Astrocyte (in vitro differentiated cells and primary cell): ENCODE results near the gene NRBF2. TPM values are rescaled to one million over a fixed set of nuclear protein-coding genes. Genes with fewer than 3 reads are reported as not detected.
A peak's percentile ranks its signal among the peaks of the same experiment; 100 is the strongest.

Experiments
- DNase-seq: peaks from one replicate; pipeline ENCODE4 v3.0.0-alpha.2; 2010; ENCODE audit warnings: low read depth
- FAIRE-seq: peaks from 2 replicates; lab custom pipeline; 2011; peaks lifted over from hg19 to GRCh38; lab: Jason Lieb, UNC
- H2AFZ ChIP-seq: 2 replicates; pipeline ENCODE4 v1.6.0; 2012; ENCODE audit warnings: low read depth, low read length, inconsistent platforms
- H3K27ac ChIP-seq: 2 replicates; pipeline ENCODE4 v1.5.1; 2011; ENCODE audit warnings: low read depth, low read length, inconsistent platforms
- H3K27me3 ChIP-seq: 2 replicates; pipeline ENCODE4 v1.6.0; 2011; ENCODE audit warnings: low read length, inconsistent platforms; ENCODE audit not compliant: insufficient read depth
- H3K36me3 ChIP-seq: 2 replicates; pipeline ENCODE4 v1.5.1; 2011; ENCODE audit warnings: low read length, inconsistent platforms; ENCODE audit not compliant: insufficient read depth
- H3K4me1 ChIP-seq: 2 replicates; pipeline ENCODE4 v1.5.1; 2011; ENCODE audit warnings: low read length, inconsistent platforms; ENCODE audit not compliant: insufficient read depth
- H3K4me2 ChIP-seq: 2 replicates; pipeline ENCODE4 v1.6.0; 2012; ENCODE audit warnings: low read length, inconsistent platforms
- H3K4me3 ChIP-seq: 2 replicates; pipeline ENCODE4 v1.5.1; 2011; ENCODE audit warnings: low read depth, mild to moderate bottlenecking, low read length, inconsistent platforms; ENCODE audit not compliant: insufficient read depth
- H3K79me2 ChIP-seq: 2 replicates; pipeline ENCODE4 v1.6.0; 2012; ENCODE audit warnings: mild to moderate bottlenecking, low read length, inconsistent platforms; ENCODE audit not compliant: insufficient read depth
- H3K9ac ChIP-seq: 2 replicates; pipeline ENCODE4 v1.6.0; 2012; ENCODE audit warnings: mild to moderate bottlenecking, low read length, inconsistent platforms
- H3K9me3 ChIP-seq: 2 replicates; pipeline ENCODE4 v1.5.1; 2012; ENCODE audit warnings: low read depth, mild to moderate bottlenecking, low read length, inconsistent platforms; ENCODE audit not compliant: insufficient read depth
- H4K20me1 ChIP-seq: 2 replicates; pipeline ENCODE4 v1.6.0; 2012; ENCODE audit warnings: low read length, inconsistent platforms; ENCODE audit not compliant: insufficient read depth
- H3K27ac Mint-ChIP-seq: one replicate; pipeline ENCODE4 v1.8.0; 2021; ENCODE audit warnings: mild to moderate bottlenecking, mixed read lengths; ENCODE audit not compliant: unreplicated experiment
- H3K27me3 Mint-ChIP-seq: one replicate; pipeline ENCODE4 v1.8.0; 2021; ENCODE audit warnings: low read depth, mixed read lengths; ENCODE audit not compliant: unreplicated experiment
- H3K36me3 Mint-ChIP-seq: one replicate; pipeline ENCODE4 v1.8.0; 2021; ENCODE audit warnings: low read depth, mixed read lengths; ENCODE audit not compliant: unreplicated experiment
- H3K4me1 Mint-ChIP-seq: one replicate; pipeline ENCODE4 v1.8.0; 2021; ENCODE audit warnings: low read depth, mixed read lengths; ENCODE audit not compliant: unreplicated experiment
- H3K4me3 Mint-ChIP-seq: one replicate; pipeline ENCODE4 v1.8.0; 2021; ENCODE audit warnings: mild to moderate bottlenecking, moderate library complexity, mixed read lengths; ENCODE audit not compliant: unreplicated experiment
- H3K9me3 Mint-ChIP-seq: one replicate; pipeline ENCODE4 v1.8.0; 2021; ENCODE audit warnings: mild to moderate bottlenecking, mixed read lengths; ENCODE audit not compliant: unreplicated experiment
- EZH2 ChIP-seq: IDR thresholded peaks from 2 replicates; pipeline ENCODE4 v1.6.1; 2012; ENCODE audit warnings: mild to moderate bottlenecking, low read length, inconsistent platforms; ENCODE audit not compliant: insufficient read depth
- total RNA-seq: library from RNA; stranded (reverse); gene quantifications from 2 replicates; pipeline ENCODE4 v1.2.1, GENCODE V29; 2021
- TF ChIP-seq, protein P1 (sequence below): IDR thresholded peaks from 2 replicates; pipeline ENCODE4 v1.5.1; 2011; ENCODE audit warnings: low read depth, mild to moderate bottlenecking, inconsistent platforms, low read length, moderate library complexity; ENCODE audit not compliant: insufficient read depth

The NRBF2 gene
- total RNA-seq, 1 donor from 2014 or later, result 55.4 TPM

DNA sequence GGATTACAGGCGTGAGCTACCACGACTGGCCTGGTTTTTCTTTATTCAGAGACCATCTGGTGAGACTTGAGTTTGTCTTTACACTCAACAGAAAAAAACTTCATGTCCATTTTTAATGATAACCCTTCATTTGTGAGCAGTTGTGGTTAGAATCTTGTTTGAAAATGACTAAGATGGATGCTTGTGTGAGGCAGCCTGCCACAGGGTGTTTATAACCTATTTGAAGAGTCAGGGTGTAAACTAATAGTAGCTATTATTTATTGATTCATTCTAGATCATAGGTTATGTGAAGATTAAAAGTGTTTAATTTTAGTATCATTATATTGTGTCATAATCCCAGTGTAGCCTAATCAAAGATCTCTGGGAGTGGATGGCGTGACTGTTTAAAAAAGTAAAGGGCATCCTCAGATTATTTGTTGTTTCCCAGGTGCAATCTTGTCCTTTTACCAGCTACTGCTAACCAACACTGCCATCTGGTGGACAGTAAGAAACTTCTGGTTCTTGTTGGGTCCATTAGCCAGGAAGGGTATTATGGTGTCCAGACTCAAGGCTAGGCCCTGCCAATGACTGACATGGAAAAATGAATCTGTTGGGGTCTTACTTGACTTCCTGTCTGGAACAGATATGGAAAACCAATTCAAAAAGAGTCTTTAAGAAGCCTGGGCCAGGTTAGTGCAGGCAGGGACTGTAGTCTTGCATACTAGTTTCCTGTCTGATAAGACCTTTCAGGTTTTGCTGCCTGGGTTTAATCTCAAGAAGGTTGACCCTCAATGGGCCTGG, 24.9 kb downstream of the NRBF2 start:
- no peaks in the 10 kb centered on the region for H3K27me3 Mint-ChIP-seq
- H3K27ac Mint-ChIP-seq, result no peak overlapping the region
- H3K36me3 ChIP-seq, result peaks cover 6% of the 10 kb centered on the region
- no peak for TF ChIP-seq EZH2
- TF ChIP-seq, protein P1, sequence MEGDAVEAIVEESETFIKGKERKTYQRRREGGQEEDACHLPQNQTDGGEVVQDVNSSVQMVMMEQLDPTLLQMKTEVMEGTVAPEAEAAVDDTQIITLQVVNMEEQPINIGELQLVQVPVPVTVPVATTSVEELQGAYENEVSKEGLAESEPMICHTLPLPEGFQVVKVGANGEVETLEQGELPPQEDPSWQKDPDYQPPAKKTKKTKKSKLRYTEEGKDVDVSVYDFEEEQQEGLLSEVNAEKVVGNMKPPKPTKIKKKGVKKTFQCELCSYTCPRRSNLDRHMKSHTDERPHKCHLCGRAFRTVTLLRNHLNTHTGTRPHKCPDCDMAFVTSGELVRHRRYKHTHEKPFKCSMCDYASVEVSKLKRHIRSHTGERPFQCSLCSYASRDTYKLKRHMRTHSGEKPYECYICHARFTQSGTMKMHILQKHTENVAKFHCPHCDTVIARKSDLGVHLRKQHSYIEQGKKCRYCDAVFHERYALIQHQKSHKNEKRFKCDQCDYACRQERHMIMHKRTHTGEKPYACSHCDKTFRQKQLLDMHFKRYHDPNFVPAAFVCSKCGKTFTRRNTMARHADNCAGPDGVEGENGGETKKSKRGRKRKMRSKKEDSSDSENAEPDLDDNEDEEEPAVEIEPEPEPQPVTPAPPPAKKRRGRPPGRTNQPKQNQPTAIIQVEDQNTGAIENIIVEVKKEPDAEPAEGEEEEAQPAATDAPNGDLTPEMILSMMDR, result peak; percentile 90
- H3K4me1 Mint-ChIP-seq, result peaks cover 21% of the 10 kb centered on the region
- H2AFZ ChIP-seq, result no peak overlapping the region
- no peaks in the 10 kb centered on the region for H3K4me1 ChIP-seq
- peaks cover 15% of the 10 kb centered on the region for H3K36me3 Mint-ChIP-seq
- H3K27ac ChIP-seq, result no peak overlapping the region
- FAIRE-seq (peak; percentile 5), DNase-seq (peak; percentile 86)
- no peaks in the 10 kb centered on the region for H3K27me3 ChIP-seq
- no peaks in the 10 kb centered on the region for H3K9me3 Mint-ChIP-seq
- H3K4me3 Mint-ChIP-seq, result no peak overlapping the region
- H3K9ac ChIP-seq, result no peak overlapping the region
- no peaks in the 10 kb centered on the region for H3K9me3 ChIP-seq
- peaks cover 37% of the 10 kb centered on the region for H4K20me1 ChIP-seq
- H3K4me2 ChIP-seq, result no peak overlapping the region
- peaks cover 10% of the 10 kb centered on the region for H3K79me2 ChIP-seq
- no peak overlapping the region for H3K4me3 ChIP-seq

DNA sequence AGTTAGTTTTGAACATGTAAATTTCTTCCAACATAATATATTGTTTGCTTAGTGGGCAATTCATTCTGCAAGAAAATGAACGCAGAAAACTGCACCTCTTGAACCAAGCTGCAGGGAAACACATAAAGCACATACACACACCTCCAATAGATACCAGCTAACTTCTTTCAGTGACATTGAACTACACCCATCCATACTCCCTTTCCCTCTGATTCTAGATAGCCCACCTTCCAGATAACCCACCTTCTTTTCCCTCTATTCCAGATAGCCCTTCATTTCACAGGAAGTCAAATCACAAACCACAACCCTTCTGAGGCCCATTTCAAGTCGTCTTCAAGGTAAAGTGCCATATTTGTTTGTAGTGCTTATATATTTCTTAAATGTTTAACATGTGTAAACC, 28.5 kb downstream of the NRBF2 start:
- no peak for TF ChIP-seq EZH2
- TF ChIP-seq, protein P1, result no peak
- H3K36me3 Mint-ChIP-seq, result no peaks in the 10 kb centered on the region
- no peak for DNase-seq
- no peaks in the 10 kb centered on the region for H3K27me3 Mint-ChIP-seq
- Histone ChIP-seq H3K36me3 (peaks cover 13% of the 10 kb centered on the region), H3K9me3 (no peaks in the 10 kb centered on the region), H3K27me3 (no peaks in the 10 kb centered on the region), H2AFZ (no peak overlapping the region), H4K20me1 (peaks cover 26% of the 10 kb centered on the region), H3K9ac (no peak overlapping the region), H3K79me2 (no peaks in the 10 kb centered on the region), H3K27ac (no peak overlapping the region), H3K4me3 (no peak overlapping the region), H3K4me2 (no peak overlapping the region), H3K4me1 (no peaks in the 10 kb centered on the region)
- H3K4me1 Mint-ChIP-seq, result peaks cover 6% of the 10 kb centered on the region
- no peak for FAIRE-seq
- no peak overlapping the region for H3K4me3 Mint-ChIP-seq
- H3K27ac Mint-ChIP-seq, result no peak overlapping the region
- no peaks in the 10 kb centered on the region for H3K9me3 Mint-ChIP-seq

DNA sequence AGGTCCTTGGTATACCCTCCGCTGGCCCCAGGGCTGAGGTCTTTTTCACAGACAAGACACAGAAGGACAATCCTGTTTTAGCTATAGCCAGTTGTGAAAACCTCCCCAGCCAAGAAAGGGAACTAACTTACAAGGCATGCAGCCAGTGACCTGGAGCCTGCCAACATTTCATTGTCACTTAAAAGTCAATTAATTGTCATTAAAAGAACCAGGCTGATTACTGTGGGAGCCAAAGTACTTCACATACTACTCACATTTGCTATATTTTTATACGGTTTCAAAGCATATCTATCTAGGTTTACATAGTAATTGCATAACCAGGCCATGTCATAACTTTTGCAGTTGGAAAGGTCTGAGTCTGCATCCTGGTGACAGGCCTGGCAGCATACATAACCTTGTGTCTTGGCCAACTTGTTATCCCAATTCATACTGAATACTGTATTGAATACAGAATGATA, 31.1 kb downstream of the NRBF2 start:
- TF ChIP-seq, protein P1, result no peak
- no peak for TF ChIP-seq EZH2
- Mint-ChIP-seq H3K27me3 (no peaks in the 10 kb centered on the region), H3K36me3 (peaks cover 2% of the 10 kb centered on the region), H3K4me3 (no peak overlapping the region), H3K27ac (no peak overlapping the region), H3K4me1 (peaks cover 7% of the 10 kb centered on the region), H3K9me3 (no peaks in the 10 kb centered on the region)
- DNase-seq (no peak), FAIRE-seq (no peak)
- H3K4me1 ChIP-seq, result no peaks in the 10 kb centered on the region
- no peak overlapping the region for H3K9ac ChIP-seq
- no peaks in the 10 kb centered on the region for H3K79me2 ChIP-seq
- no peak overlapping the region for H3K4me3 ChIP-seq
- peaks cover 7% of the 10 kb centered on the region for H4K20me1 ChIP-seq
- H3K9me3 ChIP-seq, result no peaks in the 10 kb centered on the region
- no peak overlapping the region for H3K4me2 ChIP-seq
- no peak overlapping the region for H2AFZ ChIP-seq
- no peaks in the 10 kb centered on the region for H3K27me3 ChIP-seq
- no peak overlapping the region for H3K27ac ChIP-seq
- H3K36me3 ChIP-seq, result peaks cover 23% of the 10 kb centered on the region
